ENCODE data around the gene MYOF. TPM values are rescaled to one million over a fixed set of nuclear protein-coding genes. Genes with fewer than 3 reads are reported as not detected.

Gene MYOF
- total and polyA plus RNA-seq, 2 donors (not counting 1 experiment from before 2014, with no cell fraction given): 298 to 314 TPM

- peaks cover 18% of the 10 kb centered on the region for H3K36me3 ChIP-seq (ENCODE audit: control insufficient read depth, insufficient read depth, low read length)
- no peaks in the 10 kb centered on the region for H3K9me3 ChIP-seq (ENCODE audit: control insufficient read depth, insufficient read depth, low read depth, low read length)
- H2AFZ ChIP-seq (ENCODE audit: low read length): no peak overlapping the region
- H3K27ac ChIP-seq (ENCODE audit: insufficient read depth, low read length): no peak overlapping the region
- no peak overlapping the region for H3K4me3 ChIP-seq (replicated peaks in 1 of 4; ENCODE audit: control extremely low read depth in 1 of 4, insufficient read depth in 1 of 4, low read depth in 3 of 4, low read length in 4 of 4)
- H3K4me1 ChIP-seq (ENCODE audit: control insufficient read depth, extremely low read depth, insufficient read depth, low read length): peaks cover 9% of the 10 kb centered on the region
- no peak overlapping the region for H3K4me2 ChIP-seq (ENCODE audit: extremely low read depth, insufficient read depth, low read length)
- no peak overlapping the region for H3K9ac ChIP-seq (ENCODE audit: insufficient read depth, low read length)
- TF ChIP-seq EZH2 (IDR thresholded peaks at IDR 0.05; ENCODE audit: low read length, missing control alignments): no peak
- TF ChIP-seq, protein P1, sequence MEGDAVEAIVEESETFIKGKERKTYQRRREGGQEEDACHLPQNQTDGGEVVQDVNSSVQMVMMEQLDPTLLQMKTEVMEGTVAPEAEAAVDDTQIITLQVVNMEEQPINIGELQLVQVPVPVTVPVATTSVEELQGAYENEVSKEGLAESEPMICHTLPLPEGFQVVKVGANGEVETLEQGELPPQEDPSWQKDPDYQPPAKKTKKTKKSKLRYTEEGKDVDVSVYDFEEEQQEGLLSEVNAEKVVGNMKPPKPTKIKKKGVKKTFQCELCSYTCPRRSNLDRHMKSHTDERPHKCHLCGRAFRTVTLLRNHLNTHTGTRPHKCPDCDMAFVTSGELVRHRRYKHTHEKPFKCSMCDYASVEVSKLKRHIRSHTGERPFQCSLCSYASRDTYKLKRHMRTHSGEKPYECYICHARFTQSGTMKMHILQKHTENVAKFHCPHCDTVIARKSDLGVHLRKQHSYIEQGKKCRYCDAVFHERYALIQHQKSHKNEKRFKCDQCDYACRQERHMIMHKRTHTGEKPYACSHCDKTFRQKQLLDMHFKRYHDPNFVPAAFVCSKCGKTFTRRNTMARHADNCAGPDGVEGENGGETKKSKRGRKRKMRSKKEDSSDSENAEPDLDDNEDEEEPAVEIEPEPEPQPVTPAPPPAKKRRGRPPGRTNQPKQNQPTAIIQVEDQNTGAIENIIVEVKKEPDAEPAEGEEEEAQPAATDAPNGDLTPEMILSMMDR (conservative IDR thresholded peaks at IDR 0.05 in 1 of 2, IDR thresholded peaks at IDR 0.05 in 1 of 2; ENCODE audit: low read depth in 1 of 2, low read length in 2 of 2): no peak
- no peaks in the 10 kb centered on the region for H3K79me2 ChIP-seq (ENCODE audit: control insufficient read depth, insufficient read depth, low read length)
- no peaks in the 10 kb centered on the region for H3K27me3 ChIP-seq (ENCODE audit: control insufficient read depth, insufficient read depth, low read length)
- no peaks in the 10 kb centered on the region for H4K20me1 ChIP-seq (ENCODE audit: control insufficient read depth, extremely low read depth, insufficient read depth, low read length)
- DNase-seq (ENCODE audit: low read depth in 2 of 2): peak in 1 of 2 donors; percentile 25
These were observed 90.0 kb downstream of the MYOF start for GRCh38 chr10:93392121-93392520.

- H3K4me2 ChIP-seq (ENCODE audit: extremely low read depth, insufficient read depth, low read length): no peak overlapping the region
- DNase-seq (ENCODE audit: low read depth in 2 of 2): peak in 1 of 2 donors; percentile 51
- H3K4me1 ChIP-seq (ENCODE audit: control insufficient read depth, extremely low read depth, insufficient read depth, low read length): peaks cover 16% of the 10 kb centered on the region
- no peak overlapping the region for H3K27ac ChIP-seq (ENCODE audit: insufficient read depth, low read length)
- no peaks in the 10 kb centered on the region for H3K9me3 ChIP-seq (ENCODE audit: control insufficient read depth, insufficient read depth, low read depth, low read length)
- no peaks in the 10 kb centered on the region for H3K27me3 ChIP-seq (ENCODE audit: control insufficient read depth, insufficient read depth, low read length)
- H3K4me3 ChIP-seq (replicated peaks in 1 of 4; ENCODE audit: control extremely low read depth in 1 of 4, insufficient read depth in 1 of 4, low read depth in 3 of 4, low read length in 4 of 4): no peak overlapping the region
- H3K9ac ChIP-seq (ENCODE audit: insufficient read depth, low read length): no peak overlapping the region
- no peak for TF ChIP-seq EZH2 (IDR thresholded peaks at IDR 0.05; ENCODE audit: low read length, missing control alignments)
- TF ChIP-seq, protein P1 (conservative IDR thresholded peaks at IDR 0.05 in 1 of 2, IDR thresholded peaks at IDR 0.05 in 1 of 2; ENCODE audit: low read depth in 1 of 2, low read length in 2 of 2): no peak
- H3K79me2 ChIP-seq (ENCODE audit: control insufficient read depth, insufficient read depth, low read length): no peaks in the 10 kb centered on the region
- peaks cover 21% of the 10 kb centered on the region for H3K36me3 ChIP-seq (ENCODE audit: control insufficient read depth, insufficient read depth, low read length)
- no peaks in the 10 kb centered on the region for H4K20me1 ChIP-seq (ENCODE audit: control insufficient read depth, extremely low read depth, insufficient read depth, low read length)
- no peak overlapping the region for H2AFZ ChIP-seq (ENCODE audit: low read length)
These were observed 91.6 kb downstream of the MYOF start for GRCh38 chr10:93390306-93391090.

- peaks cover 3% of the 10 kb centered on the region for H3K79me2 ChIP-seq (ENCODE audit: control insufficient read depth, insufficient read depth, low read length)
- TF ChIP-seq, protein P1 (conservative IDR thresholded peaks at IDR 0.05 in 1 of 2, IDR thresholded peaks at IDR 0.05 in 1 of 2; ENCODE audit: low read depth in 1 of 2, low read length in 2 of 2): peak in 1 of 2 donors; percentile 5
- no peak for TF ChIP-seq EZH2 (IDR thresholded peaks at IDR 0.05; ENCODE audit: low read length, missing control alignments)
- H3K27me3 ChIP-seq (ENCODE audit: control insufficient read depth, insufficient read depth, low read length): no peaks in the 10 kb centered on the region
- peak overlapping the region in 1 of 4 experiments; percentile 7 for H3K4me3 ChIP-seq (replicated peaks in 1 of 4; ENCODE audit: control extremely low read depth in 1 of 4, insufficient read depth in 1 of 4, low read depth in 3 of 4, low read length in 4 of 4)
- peak in 1 of 2 donors; percentile 47 for DNase-seq (ENCODE audit: low read depth in 2 of 2)
- no peaks in the 10 kb centered on the region for H4K20me1 ChIP-seq (ENCODE audit: control insufficient read depth, extremely low read depth, insufficient read depth, low read length)
- H3K9ac ChIP-seq (ENCODE audit: insufficient read depth, low read length): no peak overlapping the region
- peak overlapping the region; percentile 58 for H3K27ac ChIP-seq (ENCODE audit: insufficient read depth, low read length)
- H2AFZ ChIP-seq (ENCODE audit: low read length): no peak overlapping the region
- H3K36me3 ChIP-seq (ENCODE audit: control insufficient read depth, insufficient read depth, low read length): peaks cover 25% of the 10 kb centered on the region
- peak overlapping the region; percentile 21 for H3K4me2 ChIP-seq (ENCODE audit: extremely low read depth, insufficient read depth, low read length)
- no peaks in the 10 kb centered on the region for H3K9me3 ChIP-seq (ENCODE audit: control insufficient read depth, insufficient read depth, low read depth, low read length)
- H3K4me1 ChIP-seq (ENCODE audit: control insufficient read depth, extremely low read depth, insufficient read depth, low read length): peaks cover 28% of the 10 kb centered on the region
These were observed 95.3 kb downstream of the MYOF start for GRCh38 chr10:93386631-93387369.
